ENCODE measurements around the gene MINDY1.

MINDY1 gene

GRCh38 chr1:150976401-150976821, 30.3 kb downstream of the MINDY1 start:
- Histone ChIP-seq H3K27me3 (replicated peaks; ENCODE audit: control insufficient read depth, insufficient read depth, low read length, poor library complexity, severe bottlenecking) (no peaks in the 10 kb centered on the region), H3K4me3 (ENCODE audit: insufficient read depth, low read depth, low read length, poor library complexity, severe bottlenecking) (no peak overlapping the region), H3K9me3 (ENCODE audit: control insufficient read depth, low read length) (no peaks in the 10 kb centered on the region), H3K27ac (ENCODE audit: insufficient read depth, low read length, poor library complexity, severe bottlenecking) (no peak overlapping the region), H3K36me3 (ENCODE audit: control insufficient read depth, insufficient read depth, low read length) (no peaks in the 10 kb centered on the region), H3K4me1 (ENCODE audit: control insufficient read depth, insufficient read depth, low read length, poor library complexity, severe bottlenecking) (peaks cover 44% of the 10 kb centered on the region)
- DNase-seq, result no peak

GRCh38 chr1:150974580-150975478, 31.9 kb downstream of the MINDY1 start, which contains the start of gene CERS2:
CERS2 (minus strand) TSS chr1:150974835; CDS start chr1:150969090, 5,745 bp downstream.
- DNase-seq, result peak; percentile 69 to 71 (median 69)
- Histone ChIP-seq H3K27ac (ENCODE audit: insufficient read depth, low read length, poor library complexity, severe bottlenecking) (peak within 1 kb of the TSS; percentile 85), H3K4me1 (ENCODE audit: control insufficient read depth, insufficient read depth, low read length, poor library complexity, severe bottlenecking) (peaks cover 44% of the 10 kb centered on the region)

GRCh38 chr1:150973836-150974579, 32.7 kb downstream of the MINDY1 start:
- Histone ChIP-seq H3K4me3 (ENCODE audit: insufficient read depth, low read depth, low read length, poor library complexity, severe bottlenecking) (peak overlapping the region; percentile 82), H3K27me3 (replicated peaks; ENCODE audit: control insufficient read depth, insufficient read depth, low read length, poor library complexity, severe bottlenecking) (no peaks in the 10 kb centered on the region), H3K9me3 (ENCODE audit: control insufficient read depth, low read length) (no peaks in the 10 kb centered on the region), H3K4me1 (ENCODE audit: control insufficient read depth, insufficient read depth, low read length, poor library complexity, severe bottlenecking) (peaks cover 39% of the 10 kb centered on the region), H3K36me3 (ENCODE audit: control insufficient read depth, insufficient read depth, low read length) (no peaks in the 10 kb centered on the region), H3K27ac (ENCODE audit: insufficient read depth, low read length, poor library complexity, severe bottlenecking) (peak overlapping the region; percentile 85)
- peak; percentile 3 to 20 (median 16) for DNase-seq

More at GRCh38 chr1:150974580-150975478, 31.9 kb downstream of the MINDY1 start, which contains the start of gene CERS2:
- H3K9me3 ChIP-seq (ENCODE audit: control insufficient read depth, low read length), result no peaks in the 10 kb centered on the region
- H3K4me3 ChIP-seq (ENCODE audit: insufficient read depth, low read depth, low read length, poor library complexity, severe bottlenecking), result peak within 1 kb of the TSS; percentile 82
- no peaks in the 10 kb centered on the region for H3K27me3 ChIP-seq (replicated peaks; ENCODE audit: control insufficient read depth, insufficient read depth, low read length, poor library complexity, severe bottlenecking)
- no peaks in the 10 kb centered on the region for H3K36me3 ChIP-seq (ENCODE audit: control insufficient read depth, insufficient read depth, low read length)

- no peaks in the 10 kb centered on the region for H3K9me3 ChIP-seq (ENCODE audit: control insufficient read depth, low read length)
- peaks cover 6% of the 10 kb centered on the region for H3K36me3 ChIP-seq (ENCODE audit: control insufficient read depth, insufficient read depth, low read length)
- peak overlapping the region; percentile 85 for H3K27ac ChIP-seq (ENCODE audit: insufficient read depth, low read length, poor library complexity, severe bottlenecking)
- peaks cover 38% of the 10 kb centered on the region for H3K4me1 ChIP-seq (ENCODE audit: control insufficient read depth, insufficient read depth, low read length, poor library complexity, severe bottlenecking)
- H3K27me3 ChIP-seq (replicated peaks; ENCODE audit: control insufficient read depth, insufficient read depth, low read length, poor library complexity, severe bottlenecking), result no peaks in the 10 kb centered on the region
- H3K4me3 ChIP-seq (ENCODE audit: insufficient read depth, low read depth, low read length, poor library complexity, severe bottlenecking), result peak overlapping the region; percentile 82
- peak in 2 of 3 donors; percentile 2 to 3 for DNase-seq
These were observed 33.4 kb downstream of the MINDY1 start for GRCh38 chr1:150973258-150973835.

GRCh38 chr1:150972417-150972940, 34.2 kb downstream of the MINDY1 start:
- H3K36me3 ChIP-seq (ENCODE audit: control insufficient read depth, insufficient read depth, low read length), result peaks cover 14% of the 10 kb centered on the region
- H3K4me1 ChIP-seq (ENCODE audit: control insufficient read depth, insufficient read depth, low read length, poor library complexity, severe bottlenecking), result peaks cover 36% of the 10 kb centered on the region
- DNase-seq, result no peak
- H3K9me3 ChIP-seq (ENCODE audit: control insufficient read depth, low read length), result no peaks in the 10 kb centered on the region
- no peak overlapping the region for H3K4me3 ChIP-seq (ENCODE audit: insufficient read depth, low read depth, low read length, poor library complexity, severe bottlenecking)
- peak overlapping the region; percentile 85 for H3K27ac ChIP-seq (ENCODE audit: insufficient read depth, low read length, poor library complexity, severe bottlenecking)
- H3K27me3 ChIP-seq (replicated peaks; ENCODE audit: control insufficient read depth, insufficient read depth, low read length, poor library complexity, severe bottlenecking), result no peaks in the 10 kb centered on the region

- Histone ChIP-seq H3K4me3 (ENCODE audit: insufficient read depth, low read depth, low read length, poor library complexity, severe bottlenecking) (no peak overlapping the region), H3K27ac (ENCODE audit: insufficient read depth, low read length, poor library complexity, severe bottlenecking) (peak overlapping the region; percentile 85), H3K9me3 (ENCODE audit: control insufficient read depth, low read length) (no peaks in the 10 kb centered on the region), H3K4me1 (ENCODE audit: control insufficient read depth, insufficient read depth, low read length, poor library complexity, severe bottlenecking) (peaks cover 29% of the 10 kb centered on the region), H3K36me3 (ENCODE audit: control insufficient read depth, insufficient read depth, low read length) (peaks cover 21% of the 10 kb centered on the region), H3K27me3 (replicated peaks; ENCODE audit: control insufficient read depth, insufficient read depth, low read length, poor library complexity, severe bottlenecking) (no peaks in the 10 kb centered on the region)
- DNase-seq, result no peak
These were observed 34.9 kb downstream of the MINDY1 start for GRCh38 chr1:150971583-150972416.

GRCh38 chr1:150970808-150971582, 35.7 kb downstream of the MINDY1 start:
- no peaks in the 10 kb centered on the region for H3K27me3 ChIP-seq (replicated peaks; ENCODE audit: control insufficient read depth, insufficient read depth, low read length, poor library complexity, severe bottlenecking)
- H3K4me1 ChIP-seq (ENCODE audit: control insufficient read depth, insufficient read depth, low read length, poor library complexity, severe bottlenecking), result peaks cover 23% of the 10 kb centered on the region
- H3K4me3 ChIP-seq (ENCODE audit: insufficient read depth, low read depth, low read length, poor library complexity, severe bottlenecking), result no peak overlapping the region
- no peak overlapping the region for H3K27ac ChIP-seq (ENCODE audit: insufficient read depth, low read length, poor library complexity, severe bottlenecking)
- no peak for DNase-seq
- no peaks in the 10 kb centered on the region for H3K9me3 ChIP-seq (ENCODE audit: control insufficient read depth, low read length)
- peaks cover 29% of the 10 kb centered on the region for H3K36me3 ChIP-seq (ENCODE audit: control insufficient read depth, insufficient read depth, low read length)

GRCh38 chr1:150969626-150970025, 37.1 kb downstream of the MINDY1 start:
- no peak overlapping the region for H3K4me3 ChIP-seq (ENCODE audit: insufficient read depth, low read depth, low read length, poor library complexity, severe bottlenecking)
- H3K27me3 ChIP-seq (replicated peaks; ENCODE audit: control insufficient read depth, insufficient read depth, low read length, poor library complexity, severe bottlenecking), result no peaks in the 10 kb centered on the region
- peaks cover 42% of the 10 kb centered on the region for H3K36me3 ChIP-seq (ENCODE audit: control insufficient read depth, insufficient read depth, low read length)
- H3K27ac ChIP-seq (ENCODE audit: insufficient read depth, low read length, poor library complexity, severe bottlenecking), result no peak overlapping the region
- no peaks in the 10 kb centered on the region for H3K9me3 ChIP-seq (ENCODE audit: control insufficient read depth, low read length)
- DNase-seq, result no peak
- H3K4me1 ChIP-seq (ENCODE audit: control insufficient read depth, insufficient read depth, low read length, poor library complexity, severe bottlenecking), result peaks cover 17% of the 10 kb centered on the region
